WERI-Rb-1 (cell line): ENCODE results near the gene NMNAT3.

Experiments used
- DNase-seq: peaks from one replicate; pipeline ENCODE4 v3.0.0-alpha.2; 2020
- H3K27ac ChIP-seq: fragments of 250-450 bp; sonication (Bioruptor Pico); 2 replicates; pipeline ENCODE4 v1.5.1; 2020; ENCODE audit warnings: mild to moderate bottlenecking, moderate library complexity
- H3K27me3 ChIP-seq: fragments of 250-450 bp; sonication (Bioruptor Pico); 2 replicates; pipeline ENCODE4 v1.5.1; 2021; ENCODE audit warnings: mild to moderate bottlenecking, low read depth, moderate library complexity; ENCODE audit not compliant: insufficient read depth, severe bottlenecking
- H3K36me3 ChIP-seq: fragments of 250-450 bp; sonication (Bioruptor Pico); 2 replicates; pipeline ENCODE4 v1.5.1; 2020; ENCODE audit warnings: mild to moderate bottlenecking, moderate library complexity
- H3K4me3 ChIP-seq: 2 replicates; pipeline ENCODE4 v1.5.1; 2011; ENCODE audit warnings: low read depth, mild to moderate bottlenecking, control low read depth, low read length
- H3K9me3 ChIP-seq: fragments of 250-450 bp; sonication (Bioruptor Pico); 2 replicates; pipeline ENCODE4 v1.5.1; 2021; ENCODE audit warnings: mild to moderate bottlenecking, moderate library complexity; ENCODE audit not compliant: severe bottlenecking
- CTCF ChIP-seq: IDR thresholded peaks from 2 replicates; pipeline ENCODE4 v1.5.1; 2011; ENCODE audit warnings: low read depth, mild to moderate bottlenecking, control low read depth, inconsistent platforms, low read length

Gene NMNAT3

GRCh38 chr3:139577346-139577745, 100.4 kb downstream of the NMNAT3 start:
- no peaks in the 10 kb centered on the region for H3K36me3 ChIP-seq
- no peak for DNase-seq
- no peak overlapping the region for H3K4me3 ChIP-seq
- H3K27ac ChIP-seq, result no peak overlapping the region
- H3K27me3 ChIP-seq, result no peaks in the 10 kb centered on the region
- no peak for TF ChIP-seq CTCF
- no peaks in the 10 kb centered on the region for H3K9me3 ChIP-seq

- H3K4me3 ChIP-seq, result no peak overlapping the region
- H3K36me3 ChIP-seq, result no peaks in the 10 kb centered on the region
- no peak for TF ChIP-seq CTCF
- H3K27me3 ChIP-seq, result no peaks in the 10 kb centered on the region
- DNase-seq, result no peak
- H3K9me3 ChIP-seq, result no peaks in the 10 kb centered on the region
- H3K27ac ChIP-seq, result no peak overlapping the region
These were observed 103.5 kb downstream of the NMNAT3 start for GRCh38 chr3:139574026-139574947.

- Histone ChIP-seq H3K27me3 (no peaks in the 10 kb centered on the region), H3K36me3 (no peaks in the 10 kb centered on the region), H3K4me3 (no peak overlapping the region), H3K27ac (no peak overlapping the region), H3K9me3 (no peaks in the 10 kb centered on the region)
- DNase-seq, result no peak
- no peak for TF ChIP-seq CTCF
These were observed 104.7 kb downstream of the NMNAT3 start for GRCh38 chr3:139572847-139573672.

- TF ChIP-seq CTCF, result no peak
- Histone ChIP-seq H3K4me3 (no peak overlapping the region), H3K9me3 (no peaks in the 10 kb centered on the region), H3K36me3 (no peaks in the 10 kb centered on the region), H3K27me3 (no peaks in the 10 kb centered on the region), H3K27ac (no peak overlapping the region)
- no peak for DNase-seq
These were observed 106.1 kb downstream of the NMNAT3 start for GRCh38 chr3:139571711-139572110.

GRCh38 chr3:139564294-139564861, 113.4 kb downstream of the NMNAT3 start:
- no peaks in the 10 kb centered on the region for H3K27me3 ChIP-seq
- DNase-seq, result peak; percentile 59
- no peaks in the 10 kb centered on the region for H3K9me3 ChIP-seq
- no peak overlapping the region for H3K27ac ChIP-seq
- peak; percentile 86 for TF ChIP-seq CTCF
- no peak overlapping the region for H3K4me3 ChIP-seq
- H3K36me3 ChIP-seq, result no peaks in the 10 kb centered on the region
